Hematopoietic multipotent progenitor cell treated with erythropoietin and hydrocortisone succinate and interleukin-3 and kit ligand, for 15 days (in vitro differentiated cells): ENCODE measurements around the gene RILP.

ENCODE experiments used
- DNase-seq: peaks from one replicate; pipeline ENCODE4 v3.0.0-alpha.2; 2015; ENCODE audit warnings: low spot score

RILP gene

GRCh38 chr17:1604831-1605528 lies 44.7 kb downstream of the RILP start:
- DNase-seq: no peak

GRCh38 chr17:1601571-1601970 lies 48.1 kb downstream of the RILP start:
- DNase-seq: no peak

GRCh38 chr17:1598399-1599095 lies 51.1 kb downstream of the RILP start:
- DNase-seq: no peak

GRCh38 chr17:1597861-1598342 lies 51.8 kb downstream of the RILP start:
- DNase-seq: no peak
